Measurements from ENCODE around the gene CD248.

DNA sequence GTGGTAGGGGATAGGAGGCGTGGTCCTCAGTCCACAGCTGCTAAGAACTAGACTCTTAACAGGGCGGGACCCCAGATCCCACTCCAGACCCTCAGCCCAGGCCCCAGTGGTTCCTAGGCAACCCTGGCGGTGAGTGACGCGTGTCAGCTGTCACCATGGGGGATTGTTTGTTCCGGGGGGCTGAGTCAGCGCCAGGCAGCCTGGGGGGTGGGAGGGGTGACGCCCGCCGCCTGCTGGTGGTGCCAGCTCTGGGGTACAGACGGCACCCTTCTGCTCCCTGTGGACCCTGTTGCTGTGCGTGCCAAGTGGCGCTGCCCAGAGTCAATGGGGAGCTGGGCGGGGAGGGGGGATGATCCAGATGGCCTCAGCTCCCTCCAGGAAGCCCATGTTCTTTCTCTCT, 36.4 kb downstream of the CD248 start:
- TF ChIP-seq, protein P1, sequence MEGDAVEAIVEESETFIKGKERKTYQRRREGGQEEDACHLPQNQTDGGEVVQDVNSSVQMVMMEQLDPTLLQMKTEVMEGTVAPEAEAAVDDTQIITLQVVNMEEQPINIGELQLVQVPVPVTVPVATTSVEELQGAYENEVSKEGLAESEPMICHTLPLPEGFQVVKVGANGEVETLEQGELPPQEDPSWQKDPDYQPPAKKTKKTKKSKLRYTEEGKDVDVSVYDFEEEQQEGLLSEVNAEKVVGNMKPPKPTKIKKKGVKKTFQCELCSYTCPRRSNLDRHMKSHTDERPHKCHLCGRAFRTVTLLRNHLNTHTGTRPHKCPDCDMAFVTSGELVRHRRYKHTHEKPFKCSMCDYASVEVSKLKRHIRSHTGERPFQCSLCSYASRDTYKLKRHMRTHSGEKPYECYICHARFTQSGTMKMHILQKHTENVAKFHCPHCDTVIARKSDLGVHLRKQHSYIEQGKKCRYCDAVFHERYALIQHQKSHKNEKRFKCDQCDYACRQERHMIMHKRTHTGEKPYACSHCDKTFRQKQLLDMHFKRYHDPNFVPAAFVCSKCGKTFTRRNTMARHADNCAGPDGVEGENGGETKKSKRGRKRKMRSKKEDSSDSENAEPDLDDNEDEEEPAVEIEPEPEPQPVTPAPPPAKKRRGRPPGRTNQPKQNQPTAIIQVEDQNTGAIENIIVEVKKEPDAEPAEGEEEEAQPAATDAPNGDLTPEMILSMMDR (IDR thresholded peaks at IDR 0.05; ENCODE audit: borderline replicate concordance, extremely low read depth, low read length, poor library complexity, severe bottlenecking): no peak
- TF ChIP-seq EZH2 (IDR thresholded peaks at IDR 0.05; ENCODE audit: borderline replicate concordance, low read depth, low read length, severe bottlenecking): no peak

Measured in DND-41 (cell line).